ENCODE data around the gene DMWD. TPM values are rescaled to one million over a fixed set of nuclear protein-coding genes. Genes with fewer than 3 reads are reported as not detected.
"Not testable (repeated sequence)": the region's sequence is repeated elsewhere in the genome, so short reads cannot be mapped to it uniquely, and the experiment has no call there.

Gene DMWD
- total RNA-seq, 1 donor from 2014 or later: 91.0 TPM

- Mint-ChIP-seq H3K36me3 (ENCODE audit: unreplicated experiment) (no peaks in the 10 kb centered on the region), H3K4me3 (ENCODE audit: unreplicated experiment) (no peak overlapping the region), H3K4me1 (ENCODE audit: unreplicated experiment) (peaks cover 11% of the 10 kb centered on the region), H3K9me3 (ENCODE audit: unreplicated experiment) (no peaks in the 10 kb centered on the region), H3K27me3 (ENCODE audit: unreplicated experiment) (no peaks in the 10 kb centered on the region), H3K27ac (ENCODE audit: unreplicated experiment) (no peak overlapping the region)
- DNase-seq (ENCODE audit: extremely low spot score, unreplicated experiment): no peak
- TF ChIP-seq CTCF (IDR thresholded peaks at IDR 0.05): no peak
Measured at GRCh38 chr19:45801603-45802175, 9.0 kb upstream of the DMWD start.

- no peak for TF ChIP-seq CTCF (IDR thresholded peaks at IDR 0.05)
- Mint-ChIP-seq H3K36me3 (ENCODE audit: unreplicated experiment) (no peaks in the 10 kb centered on the region), H3K4me3 (ENCODE audit: unreplicated experiment) (no peak overlapping the region), H3K27me3 (ENCODE audit: unreplicated experiment) (no peaks in the 10 kb centered on the region), H3K4me1 (ENCODE audit: unreplicated experiment) (peaks cover 11% of the 10 kb centered on the region), H3K9me3 (ENCODE audit: unreplicated experiment) (no peaks in the 10 kb centered on the region), H3K27ac (ENCODE audit: unreplicated experiment) (no peak overlapping the region)
- DNase-seq (ENCODE audit: extremely low spot score, unreplicated experiment): no peak
Measured at GRCh38 chr19:45800070-45800553, 7.5 kb upstream of the DMWD start.

- not testable (repeated sequence) for H3K9me3 Mint-ChIP-seq (ENCODE audit: unreplicated experiment); H3K27me3 Mint-ChIP-seq (ENCODE audit: unreplicated experiment); H3K27ac Mint-ChIP-seq (ENCODE audit: unreplicated experiment); H3K4me3 Mint-ChIP-seq (ENCODE audit: unreplicated experiment); H3K36me3 Mint-ChIP-seq (ENCODE audit: unreplicated experiment); DNase-seq (ENCODE audit: extremely low spot score, unreplicated experiment)
- peaks cover 11% of the 10 kb centered on the region for H3K4me1 Mint-ChIP-seq (ENCODE audit: unreplicated experiment)
Measured at GRCh38 chr19:45799541-45799940, 6.9 kb upstream of the DMWD start.

DNA sequence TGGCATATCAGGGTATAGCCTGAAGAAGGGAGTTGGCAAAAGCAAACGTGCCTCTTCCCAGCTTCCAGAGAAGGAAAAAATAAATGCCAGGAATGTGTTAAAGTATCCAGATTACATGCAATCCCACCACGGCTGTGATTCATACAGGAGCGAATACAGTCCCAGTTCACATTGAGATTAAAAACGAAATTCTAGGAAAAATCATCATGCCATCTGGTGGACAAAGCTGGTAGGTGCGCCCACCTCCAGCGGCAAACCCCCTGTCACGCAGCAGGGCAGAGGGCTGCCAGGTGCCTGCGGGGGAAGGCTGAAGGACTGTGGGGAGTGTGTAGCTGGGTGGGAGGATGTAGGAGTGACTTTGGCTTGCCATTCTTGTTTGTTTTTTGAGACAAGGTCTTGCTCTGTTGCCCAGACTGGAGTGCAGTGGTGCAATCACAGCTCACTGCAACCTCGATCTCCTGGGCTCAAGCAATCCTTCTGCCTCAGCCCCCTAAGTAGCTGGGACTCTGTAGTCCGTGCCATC is 6.4 kb upstream of the DMWD start:
- H3K4me1 Mint-ChIP-seq (ENCODE audit: unreplicated experiment): peaks cover 11% of the 10 kb centered on the region
- no peaks in the 10 kb centered on the region for H3K27me3 Mint-ChIP-seq (ENCODE audit: unreplicated experiment)
- no peaks in the 10 kb centered on the region for H3K9me3 Mint-ChIP-seq (ENCODE audit: unreplicated experiment)
- H3K36me3 Mint-ChIP-seq (ENCODE audit: unreplicated experiment): no peaks in the 10 kb centered on the region
- peak overlapping the region; percentile 57 for H3K27ac Mint-ChIP-seq (ENCODE audit: unreplicated experiment)
- DNase-seq (ENCODE audit: extremely low spot score, unreplicated experiment): peak; percentile 90
- H3K4me3 Mint-ChIP-seq (ENCODE audit: unreplicated experiment): no peak overlapping the region
- peak; percentile 84 for TF ChIP-seq CTCF (IDR thresholded peaks at IDR 0.05)

DNA sequence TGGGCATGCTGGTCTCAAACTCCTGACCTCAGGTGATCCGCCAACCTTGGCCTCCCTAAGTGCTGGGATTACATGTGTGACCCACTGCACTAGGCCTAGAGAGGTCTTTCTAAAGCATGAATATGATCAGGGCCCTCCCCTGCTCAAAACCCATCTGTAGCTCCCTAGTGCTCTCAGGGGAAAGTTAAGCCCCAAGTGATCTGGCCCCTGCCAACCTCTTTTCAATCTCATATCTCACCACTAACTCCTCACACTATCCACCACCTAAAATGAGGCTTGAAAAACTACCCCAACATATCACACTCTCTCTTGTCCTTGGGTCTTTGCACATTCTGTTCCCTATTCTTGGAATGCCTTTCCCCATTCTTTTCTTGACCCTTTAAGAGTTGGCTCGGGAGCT is 2.0 kb upstream of the DMWD start:
- peaks cover 30% of the 10 kb centered on the region for H3K4me1 Mint-ChIP-seq (ENCODE audit: unreplicated experiment)
- H3K36me3 Mint-ChIP-seq (ENCODE audit: unreplicated experiment): no peaks in the 10 kb centered on the region
- DNase-seq (ENCODE audit: extremely low spot score, unreplicated experiment): no peak
- H3K27ac Mint-ChIP-seq (ENCODE audit: unreplicated experiment): no peak overlapping the region
- no peaks in the 10 kb centered on the region for H3K9me3 Mint-ChIP-seq (ENCODE audit: unreplicated experiment)
- no peaks in the 10 kb centered on the region for H3K27me3 Mint-ChIP-seq (ENCODE audit: unreplicated experiment)
- TF ChIP-seq CTCF (IDR thresholded peaks at IDR 0.05): no peak
- H3K4me3 Mint-ChIP-seq (ENCODE audit: unreplicated experiment): no peak overlapping the region
